K562 treated with DMSO at 1 percent for 12 hours (cell line): ENCODE results near the gene HERC5. TPM values are rescaled to one million over a fixed set of nuclear protein-coding genes. Genes with fewer than 3 reads are reported as not detected.

ENCODE experiments used
- total RNA-seq: library from RNA; unstranded; fragments of 300-600 nt; gene quantifications from 2 replicates; pipeline ENCODE4 v1.2.3, GENCODE V29; 2022; ENCODE audit not compliant: insufficient read depth

Gene HERC5
- total RNA-seq, result not detected in 2 replicates

DNA sequence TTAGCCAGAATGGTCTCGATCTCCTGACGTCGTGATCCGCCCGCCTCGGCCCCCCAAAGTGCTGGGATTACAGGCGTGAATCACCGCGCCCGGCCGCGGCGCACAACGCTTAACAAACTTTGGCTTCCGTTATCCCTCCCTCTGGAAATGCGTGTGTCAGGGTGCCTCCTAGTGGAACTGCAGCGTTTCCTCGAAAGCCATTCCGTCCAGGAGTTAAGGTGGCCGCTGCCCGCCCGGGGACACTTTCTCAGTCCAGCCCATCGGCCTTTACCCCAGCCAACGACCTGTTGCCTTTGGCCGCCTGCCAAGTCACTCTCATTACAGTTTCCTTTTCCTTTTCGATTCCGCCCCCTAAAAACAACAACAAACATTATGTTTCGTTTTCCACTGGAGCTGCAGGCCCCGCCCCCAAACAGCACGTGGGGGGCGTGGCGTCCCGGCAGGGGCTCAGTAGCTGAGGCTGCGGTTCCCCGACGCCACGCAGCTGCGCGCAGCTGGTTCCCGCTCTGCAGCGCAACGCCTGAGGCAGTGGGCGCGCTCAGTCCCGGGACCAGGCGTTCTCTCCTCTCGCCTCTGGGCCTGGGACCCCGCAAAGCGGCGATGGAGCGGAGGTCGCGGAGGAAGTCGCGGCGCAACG lies at the start of gene HERC5:
HERC5 (plus strand) TSS at position 450 of the 637 bp plus-strand sequence; CDS start at position 601, 151 bp downstream.

DNA sequence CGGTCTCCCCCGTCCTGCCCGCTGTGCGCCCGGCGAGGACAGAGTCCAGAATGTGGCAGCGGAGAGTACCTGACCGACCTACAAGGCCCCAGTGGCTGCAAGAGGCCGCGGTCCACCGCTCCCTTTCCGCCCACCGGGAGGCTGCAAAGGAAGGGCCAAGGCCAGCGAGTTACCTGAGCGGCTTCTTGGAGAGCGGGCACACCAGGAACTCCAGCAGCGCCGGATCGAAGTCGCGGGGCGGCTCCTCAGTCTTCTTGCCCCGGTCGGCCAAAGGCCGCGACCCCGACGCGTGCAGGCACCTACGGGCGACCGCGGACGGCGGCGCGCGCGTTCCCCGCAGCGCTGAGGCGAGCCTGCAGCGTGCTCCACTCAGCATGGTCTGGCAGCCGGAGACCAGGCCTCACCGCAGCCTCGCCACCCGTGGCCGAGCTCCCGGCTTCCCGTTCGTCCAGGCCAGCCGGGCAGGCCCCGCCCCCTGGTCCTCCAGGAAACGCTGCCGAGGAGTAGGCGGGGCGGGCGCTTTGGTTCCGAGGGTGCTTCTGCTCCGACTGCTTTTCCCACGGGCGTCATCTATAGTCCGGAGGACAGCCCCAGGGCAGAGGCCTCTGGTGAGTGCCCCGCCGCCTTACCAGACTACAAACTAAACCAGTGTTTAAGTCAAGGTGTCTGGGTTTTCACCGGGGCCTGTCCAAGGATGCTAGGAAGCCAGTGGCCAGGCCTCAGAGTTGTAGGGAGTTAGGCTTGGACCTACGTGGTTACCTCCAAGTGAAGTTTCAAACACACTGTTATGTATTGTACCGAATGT lies 66.6 kb downstream of the HERC5 start, which contains the start of gene PYURF:
PYURF (minus strand) TSS at position 452 of the 805 bp plus-strand sequence; CDS start at position 376, 76 bp downstream.

Other genes with a start within 250 kb of the HERC5 start
- 1.9 and 3.2 TPM in 2 replicates for gene PPM1K, start 172.6 kb upstream of the HERC5 start, total RNA-seq
- 1.1 and 1.2 TPM in 2 replicates for gene HERC6, start 78.3 kb upstream of the HERC5 start, total RNA-seq
- gene PYURF, start 66.7 kb downstream of the HERC5 start, total RNA-seq, result 96.4 and 126 TPM in 2 replicates
- 5.1 and 17.8 TPM in 2 replicates for gene HERC3, start 135.4 kb downstream of the HERC5 start, total RNA-seq
- gene NAP1L5, start 240.7 kb downstream of the HERC5 start, total RNA-seq, result 2.8 and 4.3 TPM in 2 replicates